ENCODE results near the gene LDLRAD3. TPM values are rescaled to one million over a fixed set of nuclear protein-coding genes. Genes with fewer than 3 reads are reported as not detected.

Gene LDLRAD3
- total and polyA plus RNA-seq, 7 experiments from 2014 or later: 0.08 to 6.9 (median 0.41) TPM; not detected in 3

- DNase-seq (no peak), ATAC-seq (no peak)
- H3K9me3 ChIP-seq (ENCODE audit: control insufficient read depth in 2 of 3, low read length in 3 of 3): no peaks in the 10 kb centered on the region
- CTCF ChIA-PET: no interaction called here
- POLR2A ChIA-PET: no interaction called here
- H3K4me1 ChIP-seq (ENCODE audit: control insufficient read depth in 2 of 2, insufficient read depth in 2 of 2, low read length in 2 of 2): no peaks in the 10 kb centered on the region
- H3K4me3 ChIP-seq (ENCODE audit: low read length): no peak overlapping the region
- H3K4me3 Mint-ChIP-seq: no peak overlapping the region
- H3K27ac Mint-ChIP-seq: no peak overlapping the region
- no peak overlapping the region for H3K27ac ChIP-seq (ENCODE audit: low read depth, low read length)
- H3K27me3 Mint-ChIP-seq: peaks cover 9 to 19% (median 14%) of the 10 kb centered on the region in 5 donors
- H3K9me3 Mint-ChIP-seq: peaks cover 0 to 5% (median 0%) of the 10 kb centered on the region in 11 donors
- H3K27me3 ChIP-seq (ENCODE audit: control insufficient read depth in 2 of 2, insufficient read depth in 2 of 2, low read length in 2 of 2): no peaks in the 10 kb centered on the region
- peaks cover 0 to 15% (median 0%) of the 10 kb centered on the region in 7 donors for H3K4me1 Mint-ChIP-seq
- no peaks in the 10 kb centered on the region for H3K36me3 ChIP-seq (ENCODE audit: control insufficient read depth in 2 of 3, insufficient read depth in 3 of 3, low read length in 3 of 3)
- intact Hi-C loops (cut with micrococcal nuclease): no loop called here
- H3K36me3 Mint-ChIP-seq: peaks cover 0 to 8% (median 0%) of the 10 kb centered on the region in 5 donors
These were observed 54.1 kb downstream of the LDLRAD3 start for GRCh38 chr11:35997902-35998520.

- Histone ChIP-seq H3K4me3 (ENCODE audit: low read length) (no peak overlapping the region), H3K27ac (ENCODE audit: low read depth, low read length) (no peak overlapping the region), H3K27me3 (ENCODE audit: control insufficient read depth in 2 of 2, insufficient read depth in 2 of 2, low read length in 2 of 2) (no peaks in the 10 kb centered on the region), H3K36me3 (ENCODE audit: control insufficient read depth in 2 of 3, insufficient read depth in 3 of 3, low read length in 3 of 3) (no peaks in the 10 kb centered on the region), H3K4me1 (ENCODE audit: control insufficient read depth in 2 of 2, insufficient read depth in 2 of 2, low read length in 2 of 2) (no peaks in the 10 kb centered on the region), H3K9me3 (ENCODE audit: control insufficient read depth in 2 of 3, low read length in 3 of 3) (no peaks in the 10 kb centered on the region)
- ATAC-seq: no peak
- Mint-ChIP-seq H3K36me3 (peaks cover 0 to 8% (median 0%) of the 10 kb centered on the region in 5 donors), H3K4me3 (no peak overlapping the region), H3K27ac (no peak overlapping the region), H3K9me3 (peaks cover 0 to 8% (median under 1%) of the 10 kb centered on the region in 11 donors), H3K27me3 (peaks cover 8 to 19% (median 9%) of the 10 kb centered on the region in 5 donors), H3K4me1 (peaks cover 0 to 12% (median 0%) of the 10 kb centered on the region in 7 donors)
- intact Hi-C loops (cut with micrococcal nuclease): no loop called here
- CTCF ChIA-PET: no interaction called here
- POLR2A ChIA-PET: no interaction called here
- DNase-seq: no peak
These were observed 54.8 kb downstream of the LDLRAD3 start for GRCh38 chr11:35998634-35999033.

DNA sequence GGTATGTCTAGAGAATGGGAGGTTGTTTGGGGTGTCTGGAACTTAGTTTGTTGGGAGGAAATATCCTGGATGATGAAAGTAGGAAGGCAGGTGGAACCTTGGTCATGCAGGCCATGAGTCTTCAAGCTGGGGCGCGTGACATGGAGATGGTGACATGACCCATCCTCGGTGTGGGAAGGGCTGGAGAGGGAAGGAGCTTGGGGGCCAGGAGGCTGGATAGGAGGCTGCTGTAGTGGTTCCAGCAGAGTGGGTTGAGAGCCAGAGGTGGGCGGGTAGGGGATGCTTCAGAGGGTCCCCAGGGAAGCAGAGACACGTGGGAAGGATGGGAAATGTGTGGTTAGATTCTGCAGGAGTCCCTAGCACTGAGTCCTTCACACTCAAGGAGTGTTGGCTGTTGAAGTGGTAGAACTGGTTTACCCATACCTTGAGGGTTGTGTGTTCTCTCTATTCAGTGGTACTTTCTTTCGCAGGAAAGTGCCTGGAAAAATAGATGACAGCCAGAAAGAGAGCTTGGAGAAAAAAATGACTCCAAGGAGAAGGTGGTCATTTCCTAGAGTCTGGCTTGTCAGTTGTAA is 56.8 kb downstream of the LDLRAD3 start:
- H3K9me3 ChIP-seq (ENCODE audit: control insufficient read depth in 2 of 3, low read length in 3 of 3): no peaks in the 10 kb centered on the region
- intact Hi-C loops (cut with micrococcal nuclease): no loop called here
- H3K27ac ChIP-seq (ENCODE audit: low read depth, low read length): no peak overlapping the region
- POLR2A ChIA-PET: no interaction called here
- H3K27ac Mint-ChIP-seq: peak overlapping the region in 1 of 9 donors; percentile 23
- no peaks in the 10 kb centered on the region for H3K4me1 ChIP-seq (ENCODE audit: control insufficient read depth in 2 of 2, insufficient read depth in 2 of 2, low read length in 2 of 2)
- H3K27me3 Mint-ChIP-seq: peaks cover 5 to 10% (median 6%) of the 10 kb centered on the region in 5 donors
- H3K36me3 Mint-ChIP-seq: peaks cover 0 to 5% (median 0%) of the 10 kb centered on the region in 5 donors
- CTCF ChIA-PET: no interaction called here
- DNase-seq (no peak), ATAC-seq (no peak)
- no peak overlapping the region for H3K4me3 ChIP-seq (ENCODE audit: low read length)
- no peak overlapping the region for H3K4me3 Mint-ChIP-seq
- H3K27me3 ChIP-seq (ENCODE audit: control insufficient read depth in 2 of 2, insufficient read depth in 2 of 2, low read length in 2 of 2): no peaks in the 10 kb centered on the region
- H3K36me3 ChIP-seq (ENCODE audit: control insufficient read depth in 2 of 3, insufficient read depth in 3 of 3, low read length in 3 of 3): no peaks in the 10 kb centered on the region
- no peaks in the 10 kb centered on the region for H3K4me1 Mint-ChIP-seq
- H3K9me3 Mint-ChIP-seq: peaks cover 0 to 13% (median 6%) of the 10 kb centered on the region in 11 donors

- intact Hi-C loops (cut with micrococcal nuclease): no loop called here
- Histone ChIP-seq H3K9me3 (ENCODE audit: control insufficient read depth in 2 of 3, low read length in 3 of 3) (no peaks in the 10 kb centered on the region), H3K27ac (ENCODE audit: low read depth, low read length) (no peak overlapping the region), H3K4me3 (ENCODE audit: low read length) (no peak overlapping the region), H3K36me3 (ENCODE audit: control insufficient read depth in 2 of 3, insufficient read depth in 3 of 3, low read length in 3 of 3) (no peaks in the 10 kb centered on the region), H3K27me3 (ENCODE audit: control insufficient read depth in 2 of 2, insufficient read depth in 2 of 2, low read length in 2 of 2) (no peaks in the 10 kb centered on the region), H3K4me1 (ENCODE audit: control insufficient read depth in 2 of 2, insufficient read depth in 2 of 2, low read length in 2 of 2) (no peaks in the 10 kb centered on the region)
- Mint-ChIP-seq H3K27me3 (peaks cover under 1 to 12% (median 11%) of the 10 kb centered on the region in 5 donors), H3K4me3 (no peak overlapping the region), H3K27ac (no peak overlapping the region), H3K4me1 (no peaks in the 10 kb centered on the region), H3K9me3 (peaks cover 0 to 17% (median 7%) of the 10 kb centered on the region in 11 donors), H3K36me3 (no peaks in the 10 kb centered on the region)
- ChIA-PET CTCF (no interaction called here), POLR2A (no interaction called here)
- DNase-seq (no peak), ATAC-seq (no peak)
These were observed 58.3 kb downstream of the LDLRAD3 start for GRCh38 chr11:36002196-36002595.

DNA sequence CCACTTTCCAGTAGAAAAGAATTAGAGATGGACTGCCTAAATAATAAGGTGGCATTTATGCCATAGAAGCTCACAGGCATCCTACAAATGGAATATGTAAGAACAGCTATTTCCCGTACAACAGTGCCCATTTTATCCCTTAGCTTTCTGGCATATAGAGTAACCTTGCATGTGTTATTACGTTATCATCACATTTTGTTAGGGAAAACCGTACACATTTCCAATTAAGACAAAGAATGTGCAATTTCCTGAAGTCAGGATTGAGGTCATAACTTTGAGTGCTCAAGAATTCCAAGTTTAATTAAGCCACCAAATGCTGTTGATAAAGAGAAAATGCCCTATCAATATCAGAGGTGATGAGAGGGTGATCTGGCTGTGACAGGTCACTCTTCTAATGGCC is 58.9 kb downstream of the LDLRAD3 start:
- peaks cover 0 to 17% (median 7%) of the 10 kb centered on the region in 11 donors for H3K9me3 Mint-ChIP-seq
- no peak for DNase-seq
- H3K4me1 Mint-ChIP-seq: no peaks in the 10 kb centered on the region
- H3K36me3 ChIP-seq (ENCODE audit: control insufficient read depth in 2 of 3, insufficient read depth in 3 of 3, low read length in 3 of 3): no peaks in the 10 kb centered on the region
- ChIA-PET CTCF (no interaction called here), POLR2A (no interaction called here)
- no peak overlapping the region for H3K4me3 Mint-ChIP-seq
- ATAC-seq: no peak
- H3K27ac ChIP-seq (ENCODE audit: low read depth, low read length): no peak overlapping the region
- H3K27me3 ChIP-seq (ENCODE audit: control insufficient read depth in 2 of 2, insufficient read depth in 2 of 2, low read length in 2 of 2): no peaks in the 10 kb centered on the region
- no peak overlapping the region for H3K4me3 ChIP-seq (ENCODE audit: low read length)
- H3K27me3 Mint-ChIP-seq: peaks cover 3 to 18% (median 16%) of the 10 kb centered on the region in 5 donors
- H3K9me3 ChIP-seq (ENCODE audit: control insufficient read depth in 2 of 3, low read length in 3 of 3): no peaks in the 10 kb centered on the region
- no peak overlapping the region for H3K27ac Mint-ChIP-seq
- H3K4me1 ChIP-seq (ENCODE audit: control insufficient read depth in 2 of 2, insufficient read depth in 2 of 2, low read length in 2 of 2): no peaks in the 10 kb centered on the region
- intact Hi-C loops (cut with micrococcal nuclease): no loop called here
- H3K36me3 Mint-ChIP-seq: no peaks in the 10 kb centered on the region

GRCh38 chr11:36006556-36006955 is 62.7 kb downstream of the LDLRAD3 start:
- H3K36me3 Mint-ChIP-seq: no peaks in the 10 kb centered on the region
- H3K4me1 Mint-ChIP-seq: no peaks in the 10 kb centered on the region
- H3K4me3 Mint-ChIP-seq: no peak overlapping the region
- H3K9me3 Mint-ChIP-seq: peaks cover 0 to 17% (median 7%) of the 10 kb centered on the region in 11 donors
- no peak overlapping the region for H3K27ac ChIP-seq (ENCODE audit: low read depth, low read length)
- DNase-seq (no peak), ATAC-seq (no peak)
- CTCF ChIA-PET: no interaction called here
- POLR2A ChIA-PET: no interaction called here
- H3K4me3 ChIP-seq (ENCODE audit: low read length): no peak overlapping the region
- peaks cover 0 to 3% of the 10 kb centered on the region in 2 donors for H3K27me3 ChIP-seq (ENCODE audit: control insufficient read depth in 2 of 2, insufficient read depth in 2 of 2, low read length in 2 of 2)
- H3K27me3 Mint-ChIP-seq: peaks cover 3 to 23% (median 16%) of the 10 kb centered on the region in 5 donors
- H3K4me1 ChIP-seq (ENCODE audit: control insufficient read depth in 2 of 2, insufficient read depth in 2 of 2, low read length in 2 of 2): no peaks in the 10 kb centered on the region
- intact Hi-C loops (cut with micrococcal nuclease): no loop called here
- H3K27ac Mint-ChIP-seq: no peak overlapping the region
- H3K36me3 ChIP-seq (ENCODE audit: control insufficient read depth in 2 of 3, insufficient read depth in 3 of 3, low read length in 3 of 3): no peaks in the 10 kb centered on the region
- H3K9me3 ChIP-seq (ENCODE audit: control insufficient read depth in 2 of 3, low read length in 3 of 3): no peaks in the 10 kb centered on the region

DNA sequence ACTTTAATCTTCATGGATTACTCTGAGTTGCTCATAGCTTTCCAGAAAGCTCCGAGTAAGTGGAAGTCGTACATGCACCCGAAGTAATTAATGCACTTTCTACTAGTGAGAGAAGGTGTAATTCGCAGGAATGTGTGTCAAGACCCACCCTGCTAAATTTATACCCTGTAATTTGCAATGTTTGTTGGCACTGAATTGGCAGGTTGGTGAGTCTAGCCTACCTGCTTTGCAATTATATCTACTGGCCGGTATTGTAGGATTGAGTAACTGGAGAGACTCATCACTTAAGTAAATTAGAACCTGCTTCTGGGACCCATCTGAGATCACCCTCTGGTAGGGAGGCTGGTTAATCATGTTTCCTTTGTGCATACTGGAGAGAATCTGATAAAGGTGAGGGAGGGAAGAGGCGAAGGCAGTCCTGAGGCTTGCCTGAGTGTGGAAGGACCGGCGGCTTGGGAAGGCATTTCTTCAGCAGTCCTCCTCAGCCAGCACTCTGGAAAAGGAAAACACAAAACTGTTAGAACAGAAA is 63.3 kb downstream of the LDLRAD3 start:
- H3K36me3 Mint-ChIP-seq: no peaks in the 10 kb centered on the region
- ChIA-PET CTCF (no interaction called here), POLR2A (no interaction called here)
- peaks cover 0 to 17% (median 7%) of the 10 kb centered on the region in 11 donors for H3K9me3 Mint-ChIP-seq
- no peak overlapping the region for H3K27ac Mint-ChIP-seq
- Histone ChIP-seq H3K4me3 (ENCODE audit: low read length) (no peak overlapping the region), H3K9me3 (ENCODE audit: control insufficient read depth in 2 of 3, low read length in 3 of 3) (no peaks in the 10 kb centered on the region), H3K27me3 (ENCODE audit: control insufficient read depth in 2 of 2, insufficient read depth in 2 of 2, low read length in 2 of 2) (peaks cover 0 to 3% of the 10 kb centered on the region in 2 donors), H3K36me3 (ENCODE audit: control insufficient read depth in 2 of 3, insufficient read depth in 3 of 3, low read length in 3 of 3) (no peaks in the 10 kb centered on the region), H3K27ac (ENCODE audit: low read depth, low read length) (no peak overlapping the region), H3K4me1 (ENCODE audit: control insufficient read depth in 2 of 2, insufficient read depth in 2 of 2, low read length in 2 of 2) (no peaks in the 10 kb centered on the region)
- H3K27me3 Mint-ChIP-seq: peaks cover 4 to 23% (median 16%) of the 10 kb centered on the region in 5 donors
- no peak for ATAC-seq
- DNase-seq: no peak
- no peak overlapping the region for H3K4me3 Mint-ChIP-seq
- intact Hi-C loops (cut with micrococcal nuclease): no loop called here
- H3K4me1 Mint-ChIP-seq: no peaks in the 10 kb centered on the region

All from naive thymus-derived CD4-positive, alpha-beta T cell (primary cell).